Tibial artery (tissue), 4 donors: ENCODE data around the gene CTNNA3.

ENCODE experiments used
- DNase-seq, 2 donors: peaks; one replicate each; pipeline ENCODE4 v3.0.0-alpha.2; 2019
- H3K27ac ChIP-seq, 2 donors: fragments of 200-600 bp; sonication (generic) in 1 of 2; 1 replicate in 1 of 2; 2 replicates in 1 of 2; pipeline ENCODE4 v1.5.1; 2018 to 2019; ENCODE audit warnings: mild to moderate bottlenecking in 1 of 2
- H3K27me3 ChIP-seq, 2 donors: fragments of 200-600 bp; sonication (generic) in 1 of 2; one replicate each; pipeline versions ENCODE4 v1.5.1 to v1.6.0; 2016 to 2019
- H3K36me3 ChIP-seq, 3 donors: fragments of 200-600 bp; sonication (generic) in 2 of 3; one replicate each; pipeline ENCODE4 v1.5.1; 2016 to 2019; ENCODE audit warnings: mild to moderate bottlenecking in 2 of 3
- H3K4me1 ChIP-seq, 4 donors: fragments of 200-600 bp; sonication (generic) in 2 of 4; 1 replicate in 3 of 4; 2 replicates in 1 of 4; pipeline ENCODE4 v1.5.1; 2016 to 2019
- H3K4me3 ChIP-seq, 2 donors: fragments of 200-600 bp; sonication (generic) in 1 of 2; 1 replicate in 1 of 2; 2 replicates in 1 of 2; pipeline ENCODE4 v1.5.1; 2018 to 2019; ENCODE audit warnings: mild to moderate bottlenecking in 2 of 2
- H3K9me3 ChIP-seq, 3 donors: fragments of 200-600 bp; sonication (generic) in 1 of 3; one replicate each; pipeline ENCODE4 v1.5.1; 2016 to 2019
- intact Hi-C: fragments of 100-400 bp; cut with DNase I; formaldehyde crosslinking; loops from one replicate; pipeline ENCODE4 v1.15.0; 2023; ENCODE audit warnings: low total_unique reads
- TF ChIP-seq, protein P1 (sequence below), 2 experiments: fragments of 200-600 bp in 1 of 2; fragments of 450-650 bp in 1 of 2; IDR thresholded peaks; one replicate each; pipeline ENCODE4 v1.5.1; 2017 to 2019; ENCODE audit warnings: antibody characterized with exemption in 2 of 2, mild to moderate bottlenecking in 1 of 2, moderate library complexity in 1 of 2

CTNNA3 gene

DNA sequence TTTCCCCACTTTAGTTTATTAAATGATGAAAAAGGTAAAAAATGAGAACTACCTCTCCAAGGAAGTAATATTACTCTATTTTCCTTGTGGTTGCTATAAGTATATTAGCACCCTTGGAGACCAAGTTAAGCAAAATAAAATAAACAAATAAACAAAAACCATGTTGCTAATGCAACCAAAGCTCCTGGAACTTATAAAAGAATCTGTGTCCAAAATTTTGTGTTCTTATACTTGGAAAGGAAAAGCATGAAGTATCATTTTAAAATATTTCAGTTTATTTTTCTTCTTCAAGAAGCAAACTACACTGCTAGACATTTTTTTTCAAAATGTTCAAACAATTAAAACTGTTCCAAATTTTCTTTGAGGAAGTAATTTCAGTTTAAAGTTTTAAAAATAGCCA, 1212.0 kb downstream of the CTNNA3 start:
- H3K4me1 ChIP-seq, result no peaks in the 10 kb centered on the region
- H3K9me3 ChIP-seq, result no peaks in the 10 kb centered on the region
- H3K4me3 ChIP-seq, result no peak overlapping the region
- intact Hi-C loops, result no loop called here
- no peaks in the 10 kb centered on the region for H3K27me3 ChIP-seq
- no peak overlapping the region for H3K27ac ChIP-seq
- no peak for DNase-seq
- H3K36me3 ChIP-seq, result no peaks in the 10 kb centered on the region
- TF ChIP-seq, protein P1, sequence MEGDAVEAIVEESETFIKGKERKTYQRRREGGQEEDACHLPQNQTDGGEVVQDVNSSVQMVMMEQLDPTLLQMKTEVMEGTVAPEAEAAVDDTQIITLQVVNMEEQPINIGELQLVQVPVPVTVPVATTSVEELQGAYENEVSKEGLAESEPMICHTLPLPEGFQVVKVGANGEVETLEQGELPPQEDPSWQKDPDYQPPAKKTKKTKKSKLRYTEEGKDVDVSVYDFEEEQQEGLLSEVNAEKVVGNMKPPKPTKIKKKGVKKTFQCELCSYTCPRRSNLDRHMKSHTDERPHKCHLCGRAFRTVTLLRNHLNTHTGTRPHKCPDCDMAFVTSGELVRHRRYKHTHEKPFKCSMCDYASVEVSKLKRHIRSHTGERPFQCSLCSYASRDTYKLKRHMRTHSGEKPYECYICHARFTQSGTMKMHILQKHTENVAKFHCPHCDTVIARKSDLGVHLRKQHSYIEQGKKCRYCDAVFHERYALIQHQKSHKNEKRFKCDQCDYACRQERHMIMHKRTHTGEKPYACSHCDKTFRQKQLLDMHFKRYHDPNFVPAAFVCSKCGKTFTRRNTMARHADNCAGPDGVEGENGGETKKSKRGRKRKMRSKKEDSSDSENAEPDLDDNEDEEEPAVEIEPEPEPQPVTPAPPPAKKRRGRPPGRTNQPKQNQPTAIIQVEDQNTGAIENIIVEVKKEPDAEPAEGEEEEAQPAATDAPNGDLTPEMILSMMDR (IDR thresholded peaks at IDR 0.05), result no peak

DNA sequence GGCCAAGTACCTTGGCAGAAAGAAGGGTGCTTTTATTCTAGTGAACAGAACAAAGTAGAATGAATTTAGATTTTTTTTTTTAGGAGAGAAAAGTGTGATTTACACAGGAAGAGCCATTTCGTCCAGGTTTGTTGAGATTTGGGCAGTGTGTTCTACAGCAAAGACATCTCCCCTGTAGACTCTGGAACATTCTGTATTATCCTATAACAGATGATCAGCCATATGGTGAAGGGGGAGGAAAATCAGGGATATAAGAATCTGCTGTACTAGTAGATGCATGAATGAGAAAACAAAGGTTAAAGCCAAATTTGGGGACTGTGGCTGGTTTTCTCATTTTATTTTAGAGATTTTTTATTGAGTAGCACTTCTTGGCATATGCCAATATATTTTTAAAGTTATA, 1223.8 kb downstream of the CTNNA3 start:
- intact Hi-C loops, result no loop called here
- no peaks in the 10 kb centered on the region for H3K27me3 ChIP-seq
- no peak overlapping the region for H3K4me3 ChIP-seq
- no peak for DNase-seq
- H3K36me3 ChIP-seq, result no peaks in the 10 kb centered on the region
- no peaks in the 10 kb centered on the region for H3K9me3 ChIP-seq
- TF ChIP-seq, protein P1 (IDR thresholded peaks at IDR 0.05), result no peak
- no peaks in the 10 kb centered on the region for H3K4me1 ChIP-seq
- H3K27ac ChIP-seq, result no peak overlapping the region

DNA sequence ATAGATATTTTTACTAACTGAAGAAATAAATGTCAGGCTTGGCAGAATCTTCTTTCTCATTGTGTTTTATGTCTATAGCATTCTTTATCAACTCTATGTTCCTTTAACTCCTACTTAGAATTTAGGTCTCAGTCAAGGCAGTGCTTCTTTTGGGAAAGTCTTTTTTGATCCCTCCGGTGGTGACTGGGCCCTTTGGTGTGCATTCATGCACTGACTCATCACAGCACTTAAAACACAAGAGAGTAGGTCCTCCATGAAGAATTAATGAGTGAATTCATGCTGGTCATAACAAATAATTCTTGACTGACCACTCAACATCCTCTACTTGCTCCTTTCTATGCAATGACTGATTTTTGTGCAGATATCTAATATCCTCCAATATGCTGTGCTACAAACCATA, 1229.0 kb downstream of the CTNNA3 start:
- DNase-seq, result no peak
- no peaks in the 10 kb centered on the region for H3K36me3 ChIP-seq
- no peaks in the 10 kb centered on the region for H3K27me3 ChIP-seq
- TF ChIP-seq, protein P1 (IDR thresholded peaks at IDR 0.05), result no peak
- H3K27ac ChIP-seq, result no peak overlapping the region
- intact Hi-C loops, result no loop called here
- H3K4me3 ChIP-seq, result no peak overlapping the region
- H3K9me3 ChIP-seq, result no peaks in the 10 kb centered on the region
- H3K4me1 ChIP-seq, result no peaks in the 10 kb centered on the region

DNA sequence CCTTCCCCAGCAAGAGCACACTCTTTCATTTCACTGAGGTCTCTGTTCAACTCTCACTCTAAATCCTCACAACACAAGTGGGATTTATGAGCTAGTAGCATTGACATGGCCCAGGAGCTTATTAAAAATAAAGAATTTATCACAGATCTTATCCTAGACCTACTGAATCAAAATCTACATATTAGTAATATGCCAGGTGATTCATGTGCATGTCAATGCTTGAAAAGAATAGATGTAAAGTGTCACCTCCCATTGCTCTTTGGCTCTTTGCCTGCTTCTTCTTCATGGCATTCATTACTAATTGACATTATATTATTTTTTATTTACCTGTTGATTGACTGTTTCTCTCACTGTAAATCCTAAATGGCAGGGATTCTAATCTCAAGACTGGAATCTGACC, 1229.4 kb downstream of the CTNNA3 start:
- H3K27me3 ChIP-seq, result no peaks in the 10 kb centered on the region
- intact Hi-C loops, result no loop called here
- no peak for DNase-seq
- H3K9me3 ChIP-seq, result no peaks in the 10 kb centered on the region
- no peak overlapping the region for H3K27ac ChIP-seq
- H3K4me3 ChIP-seq, result no peak overlapping the region
- no peaks in the 10 kb centered on the region for H3K36me3 ChIP-seq
- TF ChIP-seq, protein P1 (IDR thresholded peaks at IDR 0.05), result no peak
- no peaks in the 10 kb centered on the region for H3K4me1 ChIP-seq

DNA sequence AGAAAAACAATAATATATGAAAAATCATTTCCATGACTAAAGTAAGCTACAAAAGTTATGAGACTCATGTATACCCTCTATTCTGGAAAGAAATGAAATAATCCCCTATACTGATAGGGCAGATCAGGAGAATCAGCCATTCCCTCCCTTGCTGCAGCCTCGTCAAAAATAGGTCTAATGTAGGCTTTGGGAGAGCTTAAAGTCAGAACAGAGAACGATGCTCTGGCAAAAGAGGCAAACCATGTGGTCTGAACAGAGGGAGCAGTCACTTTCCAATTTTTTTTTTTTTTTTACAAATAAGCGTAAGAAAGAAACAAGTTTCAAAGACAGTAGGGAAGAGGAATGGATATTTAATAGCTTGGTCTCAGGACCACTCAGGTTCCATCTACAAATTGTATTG, 1232.4 kb downstream of the CTNNA3 start:
- TF ChIP-seq, protein P1 (IDR thresholded peaks at IDR 0.05), result no peak
- H3K4me1 ChIP-seq, result no peaks in the 10 kb centered on the region
- H3K27ac ChIP-seq, result no peak overlapping the region
- H3K9me3 ChIP-seq, result no peaks in the 10 kb centered on the region
- intact Hi-C loops, result no loop called here
- H3K36me3 ChIP-seq, result no peaks in the 10 kb centered on the region
- DNase-seq, result no peak
- no peaks in the 10 kb centered on the region for H3K27me3 ChIP-seq
- H3K4me3 ChIP-seq, result no peak overlapping the region

DNA sequence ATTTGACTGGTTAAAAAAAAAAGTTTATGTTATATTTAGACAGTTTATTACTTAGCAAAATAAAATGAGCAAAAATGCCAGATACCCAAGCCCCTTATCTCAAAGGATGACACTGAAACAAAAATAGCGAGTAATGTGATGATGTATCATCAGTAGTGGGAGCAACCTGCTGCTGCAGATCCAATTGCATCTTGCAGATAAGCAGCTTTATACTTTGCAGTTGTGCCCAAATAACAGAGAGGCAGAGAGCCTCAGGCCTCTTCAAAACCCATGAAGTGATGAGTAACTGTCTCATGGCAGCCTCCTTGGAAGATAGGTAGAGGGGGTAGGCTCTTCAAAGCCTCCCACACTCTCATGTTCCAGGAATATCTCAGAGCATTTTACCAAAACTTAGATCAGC, 1238.4 kb downstream of the CTNNA3 start:
- Histone ChIP-seq H3K36me3 (no peaks in the 10 kb centered on the region), H3K4me3 (no peak overlapping the region), H3K27ac (no peak overlapping the region), H3K27me3 (no peaks in the 10 kb centered on the region), H3K4me1 (no peaks in the 10 kb centered on the region), H3K9me3 (no peaks in the 10 kb centered on the region)
- intact Hi-C loops, result no loop called here
- TF ChIP-seq, protein P1 (IDR thresholded peaks at IDR 0.05), result no peak
- no peak for DNase-seq
